B cell (primary cell): ENCODE measurements around the gene TRIM25.

ENCODE experiments used
- CTCF ChIP-seq: fragments of 200-600 bp; IDR thresholded peaks from one replicate; pipeline ENCODE4 v1.8.0; 2022; ENCODE audit warnings: antibody characterized with exemption, mild to moderate bottlenecking
- EZH2 ChIP-seq: IDR thresholded peaks from 2 replicates; pipeline ENCODE4 v1.6.1; 2012; ENCODE audit warnings: borderline replicate concordance, low read depth, mild to moderate bottlenecking, moderate library complexity, low read length; ENCODE audit not compliant: insufficient read depth, poor library complexity, severe bottlenecking

DNA sequence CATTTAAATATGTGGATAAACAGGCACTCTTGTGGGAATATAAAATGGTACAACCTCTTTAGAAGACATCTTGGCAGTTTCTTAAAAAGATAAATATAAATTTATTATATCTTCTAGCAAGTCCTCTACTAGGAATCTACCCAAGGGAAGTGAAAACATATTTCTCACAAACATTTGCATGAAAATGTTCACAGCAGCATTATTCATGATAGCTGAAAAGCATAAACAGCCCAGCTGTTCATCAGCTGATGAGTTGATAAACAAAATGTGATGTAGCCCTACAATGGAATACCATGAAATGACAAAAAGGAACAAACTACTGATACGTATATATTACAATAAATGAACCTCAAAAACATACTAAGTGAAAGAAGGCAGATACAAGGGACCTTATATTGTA, 67.9 kb downstream of the TRIM25 start:
- TF ChIP-seq CTCF, result no peak
- TF ChIP-seq EZH2, result no peak
